GM03348 (cell line): ENCODE results near the gene TMEM240.
A peak's percentile ranks its signal among the peaks of the same experiment; 100 is the strongest.
"Not testable (repeated sequence)": the region's sequence is repeated elsewhere in the genome, so short reads cannot be mapped to it uniquely, and the experiment has no call there.

Source experiments
- DNase-seq: peaks from one replicate; pipeline ENCODE4 v3.0.0; 2012; ENCODE audit warnings: low spot score

Gene TMEM240

DNA sequence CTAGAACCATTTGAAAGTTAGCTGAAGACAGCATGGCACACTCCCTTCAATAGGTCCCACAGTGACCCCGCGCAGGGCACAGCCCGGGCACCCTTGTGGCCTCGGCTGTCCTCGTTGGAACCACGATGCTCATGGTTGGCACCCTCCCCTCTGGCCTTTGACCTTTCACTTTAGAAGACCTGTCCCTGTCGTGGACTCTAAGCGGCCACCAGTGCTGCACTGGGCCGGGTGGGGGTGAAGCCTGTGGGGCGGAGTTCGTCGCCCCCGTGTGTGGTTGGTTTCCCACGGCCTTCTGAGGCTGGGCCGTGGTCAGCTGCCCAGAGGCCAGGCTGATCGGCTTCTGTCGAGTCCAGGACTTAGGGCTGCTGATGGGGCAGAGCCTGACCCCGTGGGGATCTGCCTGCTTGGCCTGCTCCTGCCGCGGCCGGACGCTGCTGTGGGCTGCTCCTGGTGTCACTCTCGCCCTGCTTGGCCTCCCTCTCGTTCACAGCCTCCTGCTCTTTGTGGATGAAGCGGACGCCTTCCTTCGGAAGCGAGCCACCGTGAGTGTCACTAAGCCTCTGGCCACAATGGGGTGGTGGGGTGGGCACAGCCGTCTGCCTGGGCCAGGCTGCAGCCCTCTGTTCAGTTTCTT lies 15.6 kb downstream of the TMEM240 start:
- not testable (repeated sequence) for DNase-seq

DNA sequence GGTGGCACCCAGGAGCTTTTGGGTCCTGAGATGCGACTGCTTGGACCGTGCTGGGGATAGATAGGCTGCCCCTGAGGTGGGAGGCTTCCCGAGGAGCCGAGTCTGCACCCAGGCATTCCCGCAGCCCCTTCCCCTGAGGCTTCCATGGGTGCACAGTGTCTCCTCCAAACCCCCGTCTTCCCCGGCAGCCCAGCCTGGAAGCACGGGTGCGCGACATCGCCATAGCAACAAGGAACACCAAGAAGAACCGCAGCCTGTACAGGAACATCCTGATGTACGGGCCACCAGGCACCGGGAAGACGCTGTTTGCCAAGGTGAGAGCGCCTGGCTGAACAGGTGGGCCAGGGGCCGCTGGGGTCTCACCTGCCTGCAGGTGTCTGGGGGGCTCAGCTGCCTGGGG lies 16.8 kb downstream of the TMEM240 start:
- DNase-seq = not testable (repeated sequence)

DNA sequence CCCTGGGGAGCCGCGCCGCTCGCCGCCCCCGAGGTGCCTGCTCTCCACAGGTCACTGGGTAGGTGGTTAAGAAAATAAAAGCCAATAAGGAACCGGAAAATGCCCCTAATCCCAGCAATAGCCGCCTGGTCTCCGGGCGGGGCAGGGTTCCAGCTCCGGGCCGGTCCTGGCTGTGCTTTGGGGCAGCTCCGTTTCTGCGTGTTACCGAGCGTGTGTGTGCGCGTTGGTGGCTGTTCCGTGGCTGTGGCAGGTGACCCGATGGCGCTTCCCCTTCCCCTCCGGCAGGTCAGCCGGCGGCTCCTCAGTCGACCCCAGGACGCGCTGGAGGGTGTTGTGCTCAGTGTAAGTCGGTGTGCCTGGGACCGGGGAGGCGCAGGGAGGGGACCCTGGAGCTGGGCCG lies 17.2 kb downstream of the TMEM240 start:
- DNase-seq = not testable (repeated sequence)

DNA sequence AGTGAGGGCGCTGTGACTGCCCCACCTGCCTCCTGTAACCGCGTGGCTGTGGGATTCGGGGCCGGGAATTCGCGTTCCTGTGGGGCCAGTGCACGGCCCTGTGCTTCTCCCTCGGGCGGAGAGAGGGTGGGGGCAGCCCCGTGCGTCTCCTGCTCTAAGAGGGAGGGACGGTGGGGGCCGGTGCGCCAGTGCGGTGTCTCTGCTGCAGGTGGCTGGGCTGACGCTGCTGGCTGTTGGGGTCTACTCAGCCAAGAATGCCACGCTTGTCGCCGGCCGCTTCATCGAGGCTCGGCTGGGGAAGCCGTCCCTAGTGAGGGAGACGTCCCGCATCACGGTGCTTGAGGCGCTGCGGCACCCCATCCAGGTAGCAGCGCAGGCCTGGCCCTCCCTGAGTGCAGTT lies 17.9 kb downstream of the TMEM240 start:
- not testable (repeated sequence) for DNase-seq

DNA sequence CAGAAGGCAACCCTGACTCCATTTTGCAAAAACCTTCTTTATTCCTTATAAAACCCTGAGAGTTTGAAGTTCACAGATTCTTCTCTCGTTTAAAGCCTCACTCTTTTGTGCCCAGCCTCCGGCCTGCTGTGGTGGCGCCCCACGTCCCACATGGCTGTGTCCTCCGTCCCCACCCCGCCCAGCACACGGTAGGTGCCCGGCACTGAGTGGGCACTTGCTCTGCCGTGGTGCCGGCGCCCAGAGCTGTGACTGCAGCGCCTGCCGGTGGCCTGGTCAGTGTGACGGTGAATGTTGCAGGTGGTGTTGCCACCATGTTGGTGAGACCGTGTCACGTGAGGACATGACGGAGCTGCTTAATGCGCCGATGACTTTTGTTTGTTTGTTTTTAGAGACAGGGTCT lies 19.1 kb downstream of the TMEM240 start:
- DNase-seq = no peak

DNA sequence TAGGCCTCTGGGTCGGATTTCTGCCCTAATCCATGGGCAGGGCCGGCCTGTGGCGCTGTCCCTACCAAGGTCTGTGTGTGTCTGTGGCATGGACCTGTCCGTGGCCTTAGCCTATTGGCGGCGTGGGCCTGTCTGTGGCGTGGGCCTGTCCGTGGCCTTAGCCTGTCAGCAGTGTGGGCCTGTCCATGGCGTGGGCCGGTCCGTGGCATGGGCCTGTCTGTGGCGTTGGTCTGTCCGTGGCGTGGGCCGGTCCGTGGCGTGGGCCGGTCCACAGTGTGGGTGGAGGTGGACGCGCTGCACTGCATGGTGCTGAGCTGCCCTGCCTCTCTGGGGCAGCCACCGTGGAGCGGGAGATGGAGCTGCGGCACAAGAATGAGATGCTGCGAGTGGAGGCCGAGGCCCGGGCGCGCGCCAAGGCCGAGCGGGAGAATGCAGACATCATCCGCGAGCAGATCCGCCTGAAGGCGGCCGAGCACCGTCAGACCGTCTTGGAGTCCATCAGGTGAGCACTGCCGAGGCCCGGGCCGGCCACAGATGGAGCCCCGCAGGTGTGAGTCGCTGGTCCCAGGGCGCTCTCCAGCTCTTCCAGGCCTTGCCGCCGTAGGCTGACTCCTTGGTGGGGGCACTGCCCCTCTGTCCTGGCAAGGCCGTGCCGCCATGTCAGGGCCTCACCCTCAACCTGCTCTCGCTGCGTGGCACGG lies 20.5 kb downstream of the TMEM240 start:
- not testable (repeated sequence) for DNase-seq

DNA sequence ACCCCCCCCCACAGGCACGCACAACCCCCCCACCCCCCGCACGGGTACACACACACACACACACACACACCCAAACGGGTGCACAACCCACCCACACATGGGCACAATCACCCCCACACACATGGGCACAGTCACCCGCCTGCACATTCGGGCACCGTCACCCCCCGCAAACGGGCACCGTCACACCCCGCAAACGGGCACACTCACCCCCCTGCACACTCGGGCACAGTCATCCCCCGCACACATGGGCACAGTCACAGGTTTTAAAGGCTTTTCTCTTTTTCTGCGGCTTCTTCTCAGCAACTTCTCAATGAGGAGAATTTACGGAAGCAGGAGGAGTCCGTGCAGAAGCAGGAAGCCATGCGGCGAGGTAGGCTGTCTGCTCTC lies 21.8 kb downstream of the TMEM240 start:
- DNase-seq = not testable (repeated sequence)

DNA sequence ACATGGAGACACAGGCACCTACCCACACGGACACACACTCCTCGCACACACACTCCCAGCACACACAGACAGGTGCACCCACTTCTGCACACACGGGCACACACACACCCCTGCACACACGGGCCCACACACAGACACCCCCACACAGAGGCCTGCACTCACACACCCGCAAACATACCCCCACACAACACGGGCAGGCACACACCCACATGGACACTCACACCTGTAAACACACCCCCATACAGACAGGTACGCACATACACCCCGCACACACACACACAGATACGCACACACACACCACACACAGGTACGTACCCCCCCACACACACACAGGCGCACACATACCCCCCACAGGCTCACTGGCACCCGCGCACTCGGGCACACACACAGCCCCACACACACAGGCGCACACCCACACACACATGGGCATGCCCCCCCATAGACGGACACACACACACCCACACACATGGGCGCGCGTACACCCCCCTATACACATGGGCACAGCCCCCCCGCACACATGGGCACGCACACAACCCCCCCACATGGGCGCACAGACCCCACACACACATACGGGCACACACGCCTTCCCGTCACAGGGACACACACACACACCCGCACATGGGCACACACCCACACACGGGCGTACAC lies 22.3 kb downstream of the TMEM240 start:
- DNase-seq = no peak

DNA sequence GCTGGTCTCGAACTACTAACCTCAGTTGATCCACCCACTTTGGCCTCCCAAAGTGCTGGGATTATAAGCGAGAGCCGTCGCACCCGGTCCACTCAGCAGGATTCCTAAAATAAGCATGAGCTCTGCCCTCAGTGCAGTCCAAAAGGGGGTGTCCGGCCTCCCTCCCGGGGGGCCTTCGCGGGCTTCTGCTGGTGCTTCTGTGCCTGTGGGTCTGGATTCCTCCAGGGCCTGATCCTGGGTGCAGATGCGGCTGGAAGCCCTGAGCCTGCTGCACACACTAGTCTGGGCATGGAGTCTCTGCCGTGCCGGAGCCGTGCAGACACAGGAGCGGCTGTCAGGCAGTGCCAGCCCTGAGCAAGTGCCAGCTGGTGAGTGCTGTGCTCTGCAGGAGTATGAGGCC lies 23.5 kb downstream of the TMEM240 start:
- not testable (repeated sequence) for DNase-seq

DNA sequence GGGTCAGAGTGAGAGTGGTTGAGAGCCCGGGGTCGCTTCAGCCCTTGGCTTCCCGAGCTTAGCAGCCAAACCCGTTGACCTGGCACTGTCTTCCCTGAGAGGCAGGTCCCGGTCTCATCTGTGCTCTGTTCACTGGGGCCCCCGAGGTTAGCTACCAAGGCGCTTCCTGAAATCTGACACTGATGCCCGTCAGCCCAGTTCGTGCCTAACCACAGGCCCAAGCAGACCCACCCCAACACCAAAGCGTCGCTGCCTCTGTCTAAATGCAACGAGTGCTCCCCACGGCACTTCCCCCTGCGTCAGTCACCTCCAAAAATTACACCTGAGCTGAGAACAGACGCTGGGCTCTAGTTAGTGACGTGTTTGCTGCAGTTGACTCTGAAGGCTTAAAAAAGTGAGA lies 26.0 kb downstream of the TMEM240 start:
- not testable (repeated sequence) for DNase-seq

DNA sequence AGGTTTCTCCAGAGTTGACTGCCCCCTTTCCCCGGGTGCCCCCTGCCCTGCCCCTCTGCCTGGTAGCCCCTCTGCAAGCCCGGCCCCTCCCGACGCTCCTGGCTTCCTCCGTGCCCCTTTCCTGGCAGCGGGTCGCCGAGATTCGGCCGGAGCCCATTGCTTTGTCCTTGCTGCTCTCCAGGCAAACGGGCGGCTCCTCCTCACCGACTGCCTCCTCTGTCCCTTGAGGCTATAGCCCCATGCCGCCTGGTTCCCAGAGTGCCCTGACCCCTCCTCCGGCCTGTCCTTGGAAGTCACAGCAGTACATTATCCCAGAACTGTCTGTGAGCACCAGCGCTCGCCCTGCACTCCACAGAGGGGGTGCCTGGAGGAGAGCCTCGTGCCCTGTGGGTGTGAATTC lies 26.7 kb downstream of the TMEM240 start:
- DNase-seq = not testable (repeated sequence)

DNA sequence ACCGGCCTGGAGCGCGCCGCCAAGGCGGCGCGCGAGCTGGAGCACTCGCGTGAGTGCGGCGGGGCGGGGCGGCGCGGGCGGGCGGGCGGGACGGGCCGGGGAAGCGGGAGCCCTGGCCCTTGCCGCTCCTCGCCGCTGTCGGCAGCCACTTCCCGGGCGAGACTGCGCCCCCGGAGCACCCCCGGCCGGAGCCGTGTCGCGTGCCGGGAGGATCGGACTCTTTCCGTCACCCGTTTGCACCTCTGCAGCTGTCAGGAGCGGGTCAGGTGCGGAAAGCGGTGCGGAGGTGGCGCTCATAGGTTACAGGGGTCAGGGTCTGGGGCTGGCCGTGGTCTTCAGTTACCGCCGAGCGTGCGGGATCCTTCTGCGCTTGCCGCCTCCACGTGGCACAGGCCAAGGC lies 28.0 kb downstream of the TMEM240 start:
- DNase-seq = not testable (repeated sequence)

DNA sequence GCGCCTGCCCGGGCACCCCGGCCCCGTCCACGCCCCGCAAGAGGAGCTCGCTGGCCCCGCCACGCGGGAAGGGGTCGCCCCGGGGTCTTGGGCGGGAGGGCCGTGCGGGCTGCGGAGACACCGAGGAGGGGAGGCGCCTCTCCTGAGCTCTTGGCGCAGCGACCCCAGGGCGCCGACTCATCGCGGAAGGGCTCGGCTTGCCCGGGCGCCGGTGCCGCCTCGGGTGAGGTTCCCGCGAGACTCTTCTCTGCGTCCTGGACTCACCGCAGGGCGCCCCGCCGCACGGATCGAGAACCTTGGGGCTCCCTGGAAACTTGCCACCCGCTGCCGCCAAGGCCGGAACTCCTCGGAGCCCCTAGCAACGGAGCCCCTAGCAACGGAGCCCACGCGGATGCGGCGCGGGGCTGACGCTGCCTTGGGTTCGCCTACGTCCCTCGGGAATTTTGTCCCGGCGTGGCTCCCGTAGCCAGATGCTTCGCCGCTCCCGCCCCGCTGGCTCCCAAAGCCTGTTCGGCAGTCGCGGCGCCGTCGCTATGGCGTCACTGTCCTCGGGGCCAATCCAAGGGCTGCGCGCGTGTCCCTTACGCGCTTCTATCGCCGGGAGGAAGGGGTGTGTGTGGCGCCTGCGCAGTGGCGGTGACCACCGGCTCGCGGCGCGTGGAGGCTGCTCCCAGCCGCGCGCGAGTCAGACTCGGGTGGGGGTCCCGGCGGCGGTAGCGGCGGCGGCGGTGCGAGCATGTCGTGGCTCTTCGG lies 28.7 kb downstream of the TMEM240 start, which contains the start of gene ATAD3A:
Gene ATAD3A, plus strand, starts transcription at position 630 of the 753 bp plus-strand sequence. Its CDS starts 107 bp downstream, at position 737.
- DNase-seq = peak; percentile 99

DNA sequence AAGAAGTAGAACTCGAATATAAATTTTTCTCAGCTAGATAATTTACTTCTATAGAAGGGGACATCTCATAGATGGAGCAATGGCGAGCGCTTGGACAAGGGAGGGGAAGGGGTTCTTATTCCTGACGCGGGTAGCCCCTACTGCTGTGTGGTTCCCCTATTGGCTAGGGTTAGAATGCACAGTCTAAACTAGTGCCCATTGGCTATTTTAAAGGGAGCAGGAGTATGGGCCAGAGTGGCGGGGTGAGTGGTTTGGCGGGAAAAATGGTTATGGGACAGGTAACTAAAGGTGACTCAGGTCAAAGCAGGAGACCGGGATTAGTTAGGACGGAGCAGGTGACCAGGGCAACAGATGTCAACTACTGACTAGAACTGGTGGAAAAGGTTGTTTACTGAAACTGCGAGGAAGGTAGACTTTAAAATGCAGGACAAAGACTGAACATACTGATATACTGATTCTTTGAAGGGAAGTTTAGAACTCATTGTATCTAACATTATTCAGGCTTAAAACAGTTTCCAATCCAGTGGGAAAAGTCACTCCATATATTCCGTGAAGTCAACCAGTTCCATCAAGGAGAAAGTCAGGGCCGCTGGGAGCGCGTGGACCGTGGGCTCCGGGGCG lies 29.4 kb downstream of the TMEM240 start:
- no peak for DNase-seq

DNA sequence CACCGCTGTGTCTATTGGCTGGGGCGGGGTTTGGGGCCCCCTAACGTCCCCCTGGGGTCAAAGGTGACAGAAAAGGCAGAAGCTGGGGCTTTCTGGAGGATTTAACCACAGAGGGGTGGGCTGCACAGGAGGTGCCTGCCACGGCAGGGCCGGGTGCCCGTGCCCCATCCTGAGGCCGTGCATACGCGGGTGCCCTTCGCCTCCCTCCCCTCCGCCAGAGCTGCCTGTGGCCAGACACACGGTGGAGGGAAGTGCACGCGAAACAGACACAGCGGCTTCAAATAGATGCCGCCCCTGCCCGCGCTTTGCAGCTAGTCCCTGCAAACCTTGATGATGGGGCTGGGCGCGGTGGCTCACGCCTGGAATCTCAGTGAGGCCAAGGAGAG lies 31.0 kb downstream of the TMEM240 start:
- DNase-seq = not testable (repeated sequence)

DNA sequence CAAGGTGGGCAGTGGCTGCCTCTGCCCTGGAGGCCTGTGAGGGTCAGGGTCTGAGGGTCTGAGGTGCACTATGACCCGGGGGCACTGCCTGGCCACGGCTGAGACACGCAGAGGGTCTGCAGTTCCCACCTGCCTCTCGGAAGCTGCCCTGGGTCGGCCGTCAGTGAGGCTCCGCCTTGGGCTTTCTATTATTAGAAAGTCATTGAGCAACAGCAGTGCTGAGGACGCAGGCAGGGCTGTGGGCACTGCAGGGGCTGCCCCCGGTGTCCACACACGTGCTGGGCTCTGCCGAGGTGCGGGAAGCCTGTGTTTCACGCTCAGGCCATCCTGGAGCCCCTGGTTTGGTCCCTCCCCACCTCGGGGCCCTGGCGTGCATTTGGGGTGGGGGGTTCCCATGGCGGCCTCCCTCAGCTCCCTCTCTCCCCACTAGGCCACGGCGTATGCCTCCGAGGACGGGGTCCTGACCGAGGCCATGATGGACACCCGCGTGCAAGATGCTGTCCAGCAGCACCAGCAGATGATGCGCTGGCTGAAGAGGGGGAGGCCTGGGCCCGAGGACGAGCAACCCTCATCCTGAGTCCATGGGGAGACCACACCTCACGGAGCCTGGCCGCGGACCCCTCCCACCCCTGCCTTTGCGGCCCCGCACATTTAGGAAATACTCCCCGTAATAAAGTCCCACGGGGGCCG lies 31.5 kb downstream of the TMEM240 start:
- not testable (repeated sequence) for DNase-seq

DNA sequence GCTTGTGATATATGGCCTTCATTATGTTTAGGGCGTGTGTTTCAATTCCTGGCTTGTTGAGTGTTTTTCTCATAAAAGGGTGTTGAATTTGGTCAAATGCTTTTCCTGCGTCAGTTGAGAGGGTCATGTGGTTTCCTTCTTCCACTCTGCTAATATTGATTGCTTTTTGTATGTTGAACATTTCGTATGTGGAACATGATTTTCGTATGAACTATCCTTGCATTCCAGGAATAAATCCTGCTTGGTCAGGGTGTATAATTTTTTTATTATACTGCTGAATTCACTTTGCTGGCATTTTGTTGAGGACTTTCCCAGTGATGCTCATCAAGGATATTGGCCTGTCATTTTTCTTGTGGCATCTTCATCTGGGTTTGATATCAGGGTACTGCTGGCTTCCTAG lies 33.1 kb downstream of the TMEM240 start:
- no peak for DNase-seq

DNA sequence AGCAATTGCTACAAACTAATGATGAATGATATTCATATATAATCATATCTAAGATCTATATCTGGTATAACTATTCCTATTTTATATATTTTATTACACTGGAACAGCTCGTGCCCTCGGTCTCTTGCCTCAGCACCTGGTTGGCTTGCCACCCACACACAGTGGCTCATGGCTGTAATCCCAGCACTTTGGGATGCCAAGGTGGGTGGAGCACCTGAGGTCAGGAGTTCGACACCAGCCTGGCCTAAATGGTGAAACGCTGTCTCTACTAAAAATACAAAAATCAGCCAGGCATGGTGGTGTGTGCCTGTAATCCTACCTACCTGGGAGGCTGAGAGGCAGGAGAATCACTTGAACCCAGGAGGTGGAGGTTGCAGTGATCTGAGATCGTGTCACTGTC lies 34.6 kb downstream of the TMEM240 start:
- not testable (repeated sequence) for DNase-seq

DNA sequence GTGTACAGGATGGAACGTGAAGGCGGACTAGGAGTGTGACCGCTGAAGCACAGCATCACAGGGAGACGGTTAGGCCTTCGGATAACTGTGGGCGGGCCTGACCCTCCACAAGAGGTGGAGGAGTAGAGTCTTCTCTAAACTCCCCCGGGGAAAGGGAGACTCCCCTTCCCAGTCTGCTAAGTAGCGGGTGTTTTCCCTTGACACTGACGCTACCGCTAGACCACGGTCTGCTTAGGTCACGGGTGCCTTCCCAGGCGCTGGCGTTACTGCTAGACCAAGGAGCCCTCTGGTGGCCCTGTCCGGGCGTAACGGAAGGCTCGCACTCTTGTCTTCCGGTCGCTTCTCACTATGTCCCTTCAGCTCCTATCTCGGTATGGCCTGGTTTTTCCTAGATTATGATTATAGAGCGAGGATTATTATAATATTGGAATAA lies 35.0 kb downstream of the TMEM240 start:
- not testable (repeated sequence) for DNase-seq

DNA sequence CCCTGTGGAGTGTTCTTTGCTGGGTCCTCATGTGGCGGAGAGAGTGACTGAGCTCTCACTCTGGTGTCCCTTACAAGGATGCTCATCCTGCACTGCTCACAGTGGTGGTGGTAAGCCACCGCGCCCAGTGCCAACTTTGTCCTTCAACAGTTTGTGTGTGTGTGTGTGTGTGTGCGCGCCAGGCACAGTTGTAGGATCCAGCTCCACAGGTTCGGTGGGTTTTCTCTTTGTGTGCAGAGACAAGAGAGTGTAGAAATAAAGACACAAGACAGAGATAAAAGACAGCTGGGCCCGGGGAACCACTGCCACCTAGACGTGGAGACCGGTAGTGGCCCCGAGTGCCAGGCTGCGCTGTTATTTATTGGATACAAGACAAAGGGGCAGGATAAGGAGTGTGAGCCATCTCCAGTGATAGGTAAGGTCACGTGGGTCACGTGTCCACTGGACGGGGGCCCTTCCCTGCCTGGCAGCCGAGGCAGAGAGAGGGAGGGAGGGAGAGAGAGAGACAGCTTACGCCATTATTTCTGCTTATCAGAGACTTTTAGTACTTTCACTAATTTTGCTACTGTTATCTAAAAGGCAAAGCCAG lies 35.6 kb downstream of the TMEM240 start:
- peak; percentile 55 for DNase-seq

DNA sequence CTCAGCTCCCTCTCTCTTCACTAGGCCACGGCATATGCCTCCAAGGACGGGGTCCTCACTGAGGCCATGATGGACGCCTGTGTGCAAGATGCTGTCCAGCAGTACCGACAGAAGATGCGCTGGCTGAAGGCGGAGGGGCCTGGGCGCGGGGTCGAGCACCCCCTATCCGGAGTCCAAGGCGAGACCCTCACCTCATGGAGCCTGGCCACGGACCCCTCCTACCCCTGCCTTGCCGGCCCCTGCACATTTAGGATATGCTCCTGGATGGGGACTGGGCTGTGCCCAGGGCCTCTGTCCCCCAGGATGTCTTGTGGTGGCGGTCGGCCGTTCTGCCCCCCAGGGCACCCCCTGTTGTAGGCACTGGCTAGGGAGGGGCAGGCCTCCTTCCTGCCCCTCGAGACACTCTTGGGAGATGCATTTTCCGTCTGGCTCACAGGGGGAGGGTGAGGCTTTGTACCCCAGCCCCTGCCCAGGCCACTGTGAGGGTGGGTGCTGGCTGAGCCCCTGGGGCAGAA lies 44.9 kb downstream of the TMEM240 start:
- DNase-seq = not testable (repeated sequence)
